DMS79 (cell line): ENCODE data around the gene RMP24.
"Not testable (repeated sequence)": the region's sequence is repeated elsewhere in the genome, so short reads cannot be mapped to it uniquely, and the experiment has no call there.

Experiments
- DNase-seq: peaks from one replicate; lab custom pipeline; 2025; lab: John Stamatoyannopoulos, UW

Gene RMP24

DNA sequence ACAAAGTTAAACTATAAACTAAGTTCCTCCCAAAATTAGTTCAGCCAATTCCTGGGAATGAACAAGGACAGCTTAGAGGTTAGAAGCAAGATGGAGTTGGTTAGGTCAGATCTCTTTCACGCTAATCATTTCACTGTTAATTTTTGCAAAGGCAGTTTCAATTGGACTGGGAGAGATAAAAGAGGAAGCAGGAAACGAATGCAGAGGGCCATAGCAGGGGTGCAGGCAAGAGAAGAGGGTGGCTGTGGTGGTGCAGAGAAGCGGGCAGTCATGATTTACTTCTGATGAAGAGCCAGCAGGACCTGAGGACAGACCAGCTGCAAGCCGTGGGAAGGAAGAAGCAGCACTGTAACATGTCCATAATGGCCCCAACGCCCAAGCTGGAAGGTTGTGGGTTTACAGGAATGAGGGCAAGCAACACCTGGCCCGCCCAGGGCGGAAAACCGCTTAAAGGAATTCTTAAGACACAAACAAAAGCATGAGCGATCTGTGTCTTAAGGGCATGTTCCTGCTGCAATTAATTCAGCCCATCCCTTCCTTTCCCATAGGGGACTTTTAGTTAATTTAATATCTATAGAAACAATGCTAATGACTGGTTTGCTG lies 4.1 kb upstream of the RMP24 start:
- no peak for DNase-seq

DNA sequence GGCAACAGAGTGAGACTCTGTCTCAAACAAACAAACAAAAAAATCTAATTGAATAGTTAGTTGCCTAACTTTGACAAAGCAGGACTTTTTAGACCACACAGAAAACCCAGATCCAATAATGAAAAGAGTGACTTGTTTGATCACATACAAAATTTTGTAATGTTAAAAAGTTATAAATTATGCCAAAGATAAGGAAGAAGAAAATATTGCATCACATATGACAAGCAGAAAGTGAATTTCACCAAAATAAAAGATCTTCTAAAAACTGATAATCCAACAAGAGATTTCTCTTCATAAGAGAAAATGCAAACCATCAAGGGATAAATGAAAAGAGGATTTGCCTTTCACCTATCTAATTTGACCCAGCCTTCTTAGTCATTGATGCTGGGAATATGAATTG lies 2.8 kb upstream of the RMP24 start:
- DNase-seq = no peak

DNA sequence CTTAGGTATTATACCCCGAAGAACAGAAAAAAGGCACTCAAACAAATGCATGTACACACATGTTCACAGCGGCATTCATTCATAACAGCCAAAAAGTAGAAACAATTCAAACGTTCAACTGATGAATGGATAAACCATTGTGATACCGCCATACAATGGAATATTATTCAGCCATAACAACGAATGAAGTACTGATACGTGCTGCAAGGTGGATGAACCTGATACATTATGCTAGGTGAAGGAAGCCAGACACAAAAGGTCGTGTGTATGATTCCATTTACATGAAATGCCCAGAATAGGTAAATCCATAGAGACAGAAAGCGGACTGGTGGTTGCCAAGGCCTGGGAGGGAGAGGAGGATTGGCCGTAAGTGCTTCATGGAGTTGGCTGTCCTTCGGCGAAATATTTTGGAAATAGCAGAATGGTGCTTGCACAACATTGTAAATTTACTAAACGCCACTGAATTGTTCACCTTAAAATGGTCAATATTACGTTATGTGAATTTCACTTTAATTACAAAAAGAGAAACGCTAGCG lies 750 bp upstream of the RMP24 start:
- DNase-seq = no peak

DNA sequence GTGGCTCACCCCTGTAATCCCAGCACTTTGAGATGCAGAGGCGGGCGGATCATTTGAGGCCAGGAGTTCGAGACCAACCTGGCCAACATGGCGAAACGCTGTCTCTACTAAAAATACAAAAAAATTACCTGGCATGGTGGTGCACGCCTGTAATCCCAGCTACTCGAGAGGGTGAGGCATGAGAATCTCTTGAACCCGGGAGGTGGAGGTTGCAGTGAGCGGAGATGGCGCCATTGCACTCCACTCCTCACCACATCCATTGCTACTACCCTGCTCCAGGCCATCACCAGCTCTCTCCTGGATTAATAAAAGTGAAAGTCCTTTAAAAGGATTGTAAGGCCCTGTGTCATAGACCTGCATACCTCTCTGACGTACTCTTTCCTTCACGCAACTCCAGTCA lies 1.2 kb downstream of the RMP24 start:
- DNase-seq = no peak

DNA sequence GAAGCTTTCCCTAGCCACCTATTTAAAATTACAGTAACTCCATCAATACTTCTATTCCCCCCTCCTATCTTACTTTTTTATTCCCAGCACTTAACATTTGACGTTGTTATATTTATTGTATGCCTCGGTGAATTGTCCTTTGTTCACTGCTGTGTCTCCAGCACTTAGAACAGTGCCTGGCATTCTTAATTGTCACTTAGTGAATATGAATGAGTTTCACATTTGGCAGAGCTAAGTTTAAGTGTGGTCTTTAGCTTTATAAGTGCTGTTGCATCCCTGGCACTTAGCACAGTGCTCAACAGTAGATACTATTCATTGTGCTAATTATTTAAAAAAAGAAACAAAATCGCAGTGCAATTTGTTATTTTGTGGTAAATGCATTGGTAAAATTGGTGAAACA lies 1.7 kb downstream of the RMP24 start:
- DNase-seq = no peak

DNA sequence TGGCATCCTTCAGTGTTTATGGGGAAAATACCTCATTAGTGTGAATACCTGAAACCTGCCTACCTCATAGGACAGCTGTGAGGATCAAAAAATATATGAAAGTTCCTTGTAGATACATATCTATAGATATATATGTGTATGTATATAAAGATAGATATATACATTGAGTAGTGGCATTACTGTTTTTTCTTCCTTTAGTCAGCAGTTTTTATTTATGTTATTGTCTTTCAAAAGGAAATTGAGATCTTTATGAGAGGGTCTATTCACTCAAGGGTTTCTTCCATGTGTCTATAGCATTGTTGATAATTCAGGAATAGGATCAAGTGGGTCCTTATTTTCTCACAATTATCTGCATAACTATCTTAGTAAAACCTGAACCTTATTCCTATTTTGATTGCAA lies 6.6 kb downstream of the RMP24 start:
- no peak for DNase-seq

DNA sequence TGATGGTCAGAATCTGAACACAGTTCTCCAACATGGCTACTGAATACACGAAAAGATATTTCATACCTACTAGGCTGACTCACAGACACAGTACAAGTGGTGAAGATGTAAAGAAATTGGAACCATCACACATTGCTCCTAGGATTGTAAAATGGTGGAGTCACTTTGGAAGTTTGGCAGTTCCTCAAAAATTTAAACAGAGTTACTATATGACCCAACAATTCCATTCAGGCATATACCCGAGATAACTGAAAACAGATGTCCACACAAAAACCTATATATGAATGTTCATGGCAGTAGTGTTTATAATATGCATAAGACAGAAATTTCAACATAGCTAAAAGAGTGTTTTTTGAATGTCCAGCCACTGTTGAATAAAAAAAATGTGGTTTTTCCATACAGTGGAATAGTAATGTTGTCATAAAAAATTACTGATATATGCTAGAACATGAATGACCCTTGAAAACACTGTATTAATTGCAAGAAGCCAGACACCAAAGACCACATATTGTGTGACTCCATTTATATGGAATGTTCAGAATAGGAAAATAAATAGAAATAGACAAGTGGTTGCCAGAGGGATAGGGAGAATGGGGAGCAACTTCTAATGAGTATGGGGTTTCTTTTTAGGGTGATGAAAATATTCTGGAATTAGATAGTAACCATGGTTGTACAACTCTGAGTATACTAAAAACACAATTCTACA lies 10.1 kb downstream of the RMP24 start:
- no peak for DNase-seq

DNA sequence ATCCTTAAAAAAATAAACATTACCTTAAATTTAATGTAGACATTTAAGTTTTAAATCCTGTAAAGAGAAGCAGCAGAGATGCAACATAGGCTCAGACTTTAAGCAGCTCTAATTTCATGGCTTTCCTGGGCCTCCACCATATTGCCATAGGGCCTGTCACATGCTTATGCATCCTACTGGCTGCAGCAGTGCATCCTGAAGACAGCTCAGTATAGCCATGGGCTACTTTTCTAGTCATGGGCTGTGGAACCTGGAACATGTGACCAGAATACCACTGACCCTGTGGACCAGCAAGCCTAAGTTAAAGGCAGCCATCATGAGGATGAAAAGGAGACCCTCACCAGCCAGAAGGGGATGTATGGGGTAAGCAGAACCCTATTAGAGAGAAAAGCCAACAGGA lies 10.7 kb downstream of the RMP24 start:
- DNase-seq = no peak

DNA sequence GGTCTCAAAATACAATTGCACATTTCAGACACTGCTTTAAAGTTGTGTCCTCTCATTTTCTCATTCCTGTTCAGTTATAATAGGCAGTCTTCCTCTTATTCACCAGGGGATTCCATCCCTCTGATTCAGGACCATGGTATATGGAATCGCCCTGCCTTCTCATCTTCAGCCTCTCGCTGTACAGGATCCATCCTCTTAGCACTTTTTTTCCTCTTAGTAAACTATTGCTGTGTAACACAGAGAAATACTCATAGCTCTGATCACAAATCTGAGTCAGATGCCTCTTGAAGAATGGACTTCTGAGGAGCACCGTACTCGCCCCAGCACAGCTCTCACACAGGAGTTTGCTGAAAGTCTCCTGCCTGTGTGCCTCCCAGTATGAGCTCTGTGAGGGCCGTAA lies 11.3 kb downstream of the RMP24 start:
- no peak for DNase-seq

DNA sequence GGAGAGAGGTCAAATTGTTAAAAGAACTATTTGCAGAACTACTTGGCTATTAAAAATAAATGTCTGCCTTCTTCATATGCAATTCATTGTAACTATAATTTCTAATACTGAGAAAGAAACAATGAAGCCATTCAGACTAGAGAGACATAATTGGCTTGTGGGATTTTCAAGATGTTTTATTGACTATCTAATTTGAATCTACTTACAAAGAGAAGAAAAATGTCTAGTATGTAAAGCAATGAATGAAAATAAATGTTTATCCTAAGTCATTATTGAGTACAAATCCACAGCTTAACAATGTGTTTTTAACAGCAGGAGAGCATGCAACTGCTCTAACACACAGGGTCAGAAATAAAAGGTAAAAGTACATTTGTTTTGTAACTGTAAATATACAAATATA lies 19.2 kb downstream of the RMP24 start:
- no peak for DNase-seq

DNA sequence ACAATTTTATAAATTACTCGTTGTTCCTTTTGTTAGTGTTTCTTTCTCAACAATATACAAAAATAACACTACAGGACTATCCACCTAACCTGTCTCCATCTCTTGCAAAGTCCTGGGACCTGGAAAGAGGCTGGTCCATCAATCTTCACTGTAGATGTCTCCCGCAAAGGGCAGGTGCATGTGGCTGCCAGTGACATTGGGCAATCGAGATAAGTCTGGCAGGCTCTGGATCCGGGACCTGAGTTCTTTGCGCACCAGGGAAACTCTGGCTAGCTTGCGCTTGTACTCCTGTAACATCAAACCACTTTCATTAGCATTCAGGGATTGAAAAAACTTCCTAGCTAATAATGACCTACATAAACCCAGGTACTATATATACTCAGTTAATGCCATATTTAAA lies 20.5 kb downstream of the RMP24 start:
- no peak for DNase-seq

DNA sequence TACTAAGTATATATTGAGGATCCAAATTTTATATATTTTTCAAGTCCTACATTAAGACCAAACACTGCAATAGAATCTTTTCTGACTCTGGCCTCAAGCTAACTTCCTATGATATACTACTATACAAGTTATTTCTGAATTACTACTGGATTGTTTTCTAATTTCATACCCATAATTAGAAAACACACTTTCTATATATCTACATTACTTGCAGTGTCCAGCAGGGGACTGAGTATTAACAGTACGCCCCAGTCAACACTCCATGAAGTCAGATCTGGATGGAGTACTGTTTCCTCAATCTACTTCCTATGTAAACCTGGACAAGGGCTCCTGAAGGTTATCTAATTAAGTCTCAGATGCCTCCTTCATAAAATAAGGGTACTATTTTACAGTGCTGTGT lies 26.5 kb downstream of the RMP24 start:
- DNase-seq = no peak

DNA sequence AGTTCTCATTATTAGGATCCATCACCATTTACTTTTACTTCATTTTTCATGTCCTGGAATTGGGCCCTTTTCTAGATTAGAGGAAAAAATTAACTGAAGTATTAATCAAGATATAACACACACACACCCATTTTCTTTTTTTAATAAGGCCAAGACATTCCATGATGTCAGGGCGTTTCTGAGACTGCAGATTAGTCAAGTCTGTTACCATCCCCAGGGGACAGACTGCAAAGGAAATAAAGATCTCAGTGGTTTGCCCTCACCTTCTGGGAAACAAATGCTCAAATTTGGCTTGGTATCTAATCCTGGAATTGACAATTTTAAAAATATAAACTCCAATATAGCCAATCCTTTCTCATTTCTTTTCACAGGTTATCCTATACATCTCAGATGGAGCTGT lies 27.4 kb downstream of the RMP24 start:
- no peak for DNase-seq

DNA sequence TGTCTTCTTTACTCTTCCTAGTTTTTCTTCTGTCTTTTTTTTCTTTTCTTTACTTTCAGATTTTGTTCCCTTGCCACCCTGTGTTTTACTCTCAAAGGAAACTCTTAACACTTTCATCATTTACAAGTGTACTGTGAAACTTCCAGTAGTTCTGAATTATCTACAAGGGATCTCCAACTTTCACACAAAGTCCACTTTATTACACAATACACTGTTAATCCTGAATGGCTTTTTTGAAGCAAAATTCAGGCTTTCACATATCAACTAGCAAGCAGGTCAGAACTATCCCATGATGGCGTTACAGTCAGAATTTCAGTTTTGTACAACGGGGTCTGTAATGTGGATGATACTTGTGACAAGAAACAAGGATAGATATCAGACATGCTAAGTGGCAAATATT lies 34.5 kb downstream of the RMP24 start:
- DNase-seq = no peak

DNA sequence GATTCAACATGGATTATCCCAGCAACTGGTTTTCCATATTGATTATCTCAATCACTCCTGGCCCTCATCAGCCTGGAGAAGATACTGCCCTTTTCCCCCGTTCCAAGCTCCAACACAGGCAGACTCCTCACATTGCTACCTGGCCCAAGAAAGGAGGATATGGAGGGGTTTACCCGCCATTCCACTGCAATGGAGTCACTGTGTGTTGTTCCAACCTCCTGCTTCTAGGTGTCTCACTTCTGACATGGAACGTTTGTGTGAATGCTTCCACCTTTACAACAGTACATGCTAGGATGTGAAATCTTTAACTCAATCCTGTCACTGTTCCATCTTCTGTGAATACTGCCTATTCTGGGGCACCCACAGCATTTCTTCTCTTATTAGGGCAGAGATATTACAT lies 36.7 kb downstream of the RMP24 start:
- no peak for DNase-seq

DNA sequence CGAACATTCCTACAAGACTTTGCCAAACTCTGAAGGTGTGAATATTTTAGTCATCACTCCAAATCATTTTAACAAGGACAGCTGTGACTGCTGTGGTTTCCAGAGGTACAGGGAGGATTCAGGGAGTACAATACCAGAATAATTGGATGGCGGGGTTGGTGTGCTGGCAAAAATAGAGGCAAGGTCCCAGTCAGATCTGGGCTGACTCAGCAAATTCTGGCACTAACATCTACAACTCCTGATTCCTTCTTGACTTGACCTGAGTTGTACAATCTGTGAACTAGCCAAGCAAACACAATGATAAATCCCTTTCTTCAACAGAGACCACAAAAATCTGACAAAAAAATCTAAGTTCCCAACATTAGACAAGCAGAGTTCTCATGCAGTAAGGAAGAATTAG lies 40.4 kb downstream of the RMP24 start:
- DNase-seq = no peak

DNA sequence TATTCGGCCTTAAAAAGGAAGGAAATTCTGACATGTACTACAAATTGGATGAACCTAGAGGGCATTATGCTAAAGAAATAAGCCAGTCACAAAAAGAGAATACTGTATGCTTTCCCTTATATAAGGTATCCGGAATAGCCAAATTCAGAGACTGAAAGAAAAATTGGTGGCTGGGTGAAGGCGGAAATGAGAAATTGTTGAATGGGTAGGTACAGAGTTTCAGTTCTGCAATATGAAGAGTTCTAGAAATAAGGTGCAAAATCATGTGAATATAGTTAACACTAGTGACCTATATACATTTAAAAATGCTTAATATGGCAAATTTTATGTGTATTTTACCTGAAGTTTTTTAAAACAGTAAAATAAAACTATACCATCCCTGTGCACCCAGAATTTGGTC lies 43.1 kb downstream of the RMP24 start:
- no peak for DNase-seq

DNA sequence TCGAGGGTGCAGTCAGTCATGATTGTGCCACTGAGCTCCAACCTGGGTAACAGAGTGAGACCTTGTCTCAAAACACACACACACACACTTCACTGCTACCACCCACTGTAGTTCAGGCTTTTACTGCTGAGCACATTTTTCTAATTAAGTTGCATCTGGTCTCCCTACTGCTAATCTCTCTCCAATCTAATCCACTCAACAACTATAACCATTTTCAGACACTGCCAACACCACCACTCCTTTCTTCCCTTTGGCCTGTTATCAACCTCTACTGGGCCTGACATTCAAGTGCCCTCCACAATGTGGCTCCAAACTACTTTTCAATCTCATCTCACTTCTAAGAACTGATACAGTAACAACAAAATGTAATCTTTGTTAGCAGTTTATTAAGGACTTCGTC lies 44.8 kb downstream of the RMP24 start:
- DNase-seq = no peak

DNA sequence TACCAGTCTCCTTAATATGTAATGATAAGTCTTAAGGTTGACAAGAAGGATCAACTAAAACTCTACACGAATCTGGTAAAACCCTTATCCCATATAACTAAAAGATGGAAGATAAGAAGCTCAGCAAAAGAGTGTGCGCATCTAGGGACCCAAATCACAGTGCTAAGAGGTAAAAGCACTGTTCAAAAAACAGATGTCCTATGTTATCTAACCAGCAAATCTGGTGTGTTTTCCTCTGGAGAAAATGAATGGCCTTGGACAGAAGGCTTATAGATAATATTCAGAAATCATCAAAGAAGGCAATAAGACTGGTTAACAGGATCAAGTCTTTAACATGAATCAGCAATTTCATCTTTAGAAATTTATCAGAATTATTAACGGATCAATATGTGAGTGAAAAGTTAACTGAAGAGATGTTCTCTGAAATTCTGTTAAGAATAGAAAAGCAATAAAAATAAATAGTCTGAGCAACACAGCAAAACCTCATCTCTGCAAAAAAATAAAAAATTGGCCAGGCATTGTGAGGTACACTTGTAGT lies 47.8 kb downstream of the RMP24 start:
- DNase-seq = no peak

DNA sequence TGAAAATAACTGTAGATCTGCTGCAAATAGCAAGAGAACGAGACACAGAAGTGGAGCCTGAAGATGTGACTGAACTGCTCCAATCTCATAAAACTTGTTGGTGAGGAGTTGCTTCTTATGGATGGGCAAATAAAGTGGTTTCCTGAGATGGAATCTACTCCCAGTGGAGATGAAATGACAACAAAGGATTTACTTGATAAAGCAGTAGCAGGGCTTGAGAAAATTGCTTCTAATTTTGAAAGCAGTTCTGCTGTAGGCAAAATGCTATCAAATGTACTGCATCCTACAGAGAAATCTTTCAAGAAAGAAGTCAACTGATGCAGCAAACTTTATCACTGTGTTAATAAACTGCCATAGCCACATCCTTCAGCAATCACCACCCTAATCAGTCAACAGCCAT lies 50.9 kb downstream of the RMP24 start:
- DNase-seq = no peak

DNA sequence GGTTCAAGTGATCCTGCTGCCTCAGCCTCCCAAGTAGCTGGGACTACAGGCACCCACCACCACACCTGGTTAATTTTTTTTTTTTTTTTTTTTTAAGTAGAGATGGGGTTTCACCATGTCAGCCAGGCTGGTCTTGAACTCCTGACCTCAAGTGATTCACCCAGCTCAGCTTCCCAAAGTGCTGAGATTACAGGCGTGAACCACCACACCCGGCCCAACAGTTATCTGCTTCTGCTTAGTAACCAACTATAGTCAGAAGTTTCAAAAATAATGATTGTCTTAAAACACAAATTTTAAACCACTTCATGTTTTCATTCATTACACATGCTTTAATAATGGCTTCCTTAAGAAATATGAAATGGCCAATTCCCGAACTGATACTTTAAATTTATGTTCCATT lies 51.8 kb downstream of the RMP24 start:
- DNase-seq = not testable (repeated sequence)

DNA sequence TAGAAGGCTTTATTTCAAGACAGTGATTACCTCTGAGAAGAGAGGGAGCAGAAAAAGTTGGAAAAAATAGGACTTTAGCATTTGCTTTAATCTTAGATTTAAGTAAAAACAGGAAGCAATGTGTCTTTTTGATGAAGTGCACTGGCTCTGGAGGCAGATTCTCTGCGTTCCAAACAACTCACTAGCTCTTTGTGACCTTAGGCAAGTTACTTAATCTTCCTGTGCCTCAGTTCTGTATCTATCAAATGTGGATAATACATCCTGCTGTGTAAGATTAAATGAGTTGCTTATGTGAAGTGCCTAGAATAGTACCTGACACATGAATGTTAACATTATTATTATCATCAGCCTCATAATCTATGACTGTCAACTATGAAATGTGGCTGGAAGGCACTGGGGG lies 52.5 kb downstream of the RMP24 start:
- no peak for DNase-seq

DNA sequence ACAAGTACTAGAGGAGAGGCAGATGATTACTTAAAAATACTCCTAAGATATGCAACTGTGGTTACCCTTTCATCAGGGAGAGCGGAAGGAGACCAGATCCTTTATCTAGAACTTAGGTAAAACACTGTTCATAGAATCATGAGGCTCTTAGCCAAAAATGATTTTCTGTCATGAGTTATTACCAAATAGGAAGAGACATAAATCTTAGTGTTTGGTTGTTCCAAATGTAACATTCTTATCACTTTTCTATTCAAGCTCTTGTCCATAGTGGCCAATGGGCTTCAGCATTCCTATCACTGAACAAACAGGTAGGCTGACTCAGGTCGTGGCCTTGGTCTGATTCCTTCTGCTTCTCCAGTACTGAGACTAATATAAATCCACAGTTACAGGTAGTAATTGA lies 56.4 kb downstream of the RMP24 start:
- DNase-seq = no peak
